Stomach (tissue), 9 donors: ENCODE data around the gene DNAJC11. TPM values are rescaled to one million over a fixed set of nuclear protein-coding genes. Genes with fewer than 3 reads are reported as not detected.

Experiments used
- DNase-seq, 2 donors: peaks; one replicate each; pipeline versions ENCODE4 v3.0.0 to v3.0.0-alpha.2; 2013 to 2019
- H3K27ac ChIP-seq, 5 donors: fragments of 200-600 bp in 4 of 5; sonication (generic) in 4 of 5; one replicate each; pipeline ENCODE4 v1.5.1; 2013 to 2019; ENCODE audit warnings: mild to moderate bottlenecking in 1 of 5, moderate library complexity in 1 of 5
- H3K27me3 ChIP-seq, 3 donors: fragments of 200-600 bp; sonication (generic); one replicate each; pipeline ENCODE4 v1.5.1; 2017 to 2019; ENCODE audit warnings: mixed run types in 1 of 3
- H3K36me3 ChIP-seq, 4 donors: fragments of 200-600 bp; sonication (generic); 1 replicate in 3 of 4; 2 replicates in 1 of 4; pipeline ENCODE4 v1.5.1; 2016 to 2019
- H3K4me1 ChIP-seq, 4 donors: fragments of 200-600 bp; sonication (generic); one replicate each; pipeline ENCODE4 v1.5.1; 2016 to 2019
- H3K4me3 ChIP-seq, 4 donors: fragments of 200-600 bp; sonication (generic) in 3 of 4; one replicate each; pipeline ENCODE4 v1.5.1; 2016 to 2019; ENCODE audit warnings: mild to moderate bottlenecking in 1 of 4
- H3K9me3 ChIP-seq, 4 donors: fragments of 200-600 bp; sonication (generic); one replicate each; pipeline ENCODE4 v1.5.1; 2016 to 2019
- EP300 ChIP-seq: sonication (generic); formaldehyde crosslinking; IDR thresholded peaks from one replicate; pipeline ENCODE4 v1.6.1; 2017; ENCODE audit warnings: antibody characterized with exemption
- POLR2A ChIP-seq, 4 donors: fragments of 450-650 bp; IDR thresholded peaks; one replicate each; pipeline ENCODE4 v1.6.1; 2016; ENCODE audit warnings: antibody characterized with exemption in 4 of 4, control low read depth in 2 of 4, mild to moderate bottlenecking in 1 of 4, moderate library complexity in 1 of 4
- POLR2AphosphoS5 ChIP-seq, 3 donors: sonication (generic); formaldehyde crosslinking; IDR thresholded peaks; one replicate each; pipeline ENCODE4 v1.6.1; 2016; ENCODE audit warnings: antibody characterized with exemption in 3 of 3
- WGBS, 5 donors: extraction: QIAGEN DNeasy Blood & Tissue Kit in 3 of 5; methylation state at CpG; one replicate each; pipeline versions ENCODE4 v1.1.5 to v1.1.7; 2013 to 2018; 5-methylcytosine and 5-hydroxymethylcytosine counted together
- intact Hi-C: fragments of 100-400 bp; cut with DNase I; formaldehyde crosslinking; loops from one replicate; pipeline ENCODE4 v1.15.1; 2023; ENCODE audit warnings: low total_unique reads
- polyA plus RNA-seq, 3 donors: library from polyadenylated mRNA; stranded (reverse); fragments of 200-250 nt; gene quantifications; one replicate each; pipeline ENCODE4 v1.2.3, GENCODE V29; 2013
- total RNA-seq, 5 donors: library from RNA; depleted of rRNA; stranded (reverse); fragments of >200 nt; gene quantifications; one replicate each; pipeline versions ENCODE4 v1.1.0 to v1.2.3, GENCODE V29; 2014 to 2016
- TF ChIP-seq, protein P1 (sequence below), 7 experiments: fragments of 450-650 bp in 4 of 7; fragments of 200-600 bp in 3 of 7; sonication (generic) in 3 of 7; IDR thresholded peaks; one replicate each; pipeline ENCODE4 v1.5.1; 2016 to 2019; ENCODE audit warnings: antibody characterized with exemption in 7 of 7, control low read depth in 2 of 7, mild to moderate bottlenecking in 1 of 7
- donor health status: healthy with polysubstance abuse.
- donor health status: Bipolar disorder and iron deficiency.
- donor health status: healthy.

Gene DNAJC11
- total and polyA plus RNA-seq, 8 donors: 20.0 to 93.9 (median 34.2) TPM

DNA sequence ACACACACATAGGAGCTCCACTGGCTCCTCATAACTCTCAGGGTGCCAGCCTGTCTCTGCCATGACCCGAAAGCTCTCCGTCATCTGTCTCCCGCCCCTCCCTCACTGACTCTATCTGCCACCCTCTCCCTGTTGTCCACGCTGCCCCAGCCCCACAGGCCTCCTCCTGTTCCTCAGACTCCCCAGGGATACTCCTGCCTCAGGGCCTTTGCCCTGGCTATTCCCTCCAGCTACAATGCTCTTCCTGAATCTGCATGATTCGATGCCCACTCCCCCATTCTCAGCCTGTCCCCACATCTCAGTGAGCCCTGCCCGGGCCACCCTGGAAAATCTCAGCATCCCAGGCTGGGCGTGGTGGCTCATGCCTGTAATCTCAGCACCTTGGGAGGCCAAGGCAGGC lies 24.6 kb upstream of the DNAJC11 start:
- DNase-seq: no peak

GRCh38 chr1:6724517-6725141 lies 23.0 kb upstream of the DNAJC11 start:
- no peak for DNase-seq
- TF ChIP-seq POLR2A (IDR thresholded peaks at IDR 0.05) (no peak), POLR2AphosphoS5 (IDR thresholded peaks at IDR 0.05) (no peak), EP300 (no peak)
- TF ChIP-seq, protein P1, sequence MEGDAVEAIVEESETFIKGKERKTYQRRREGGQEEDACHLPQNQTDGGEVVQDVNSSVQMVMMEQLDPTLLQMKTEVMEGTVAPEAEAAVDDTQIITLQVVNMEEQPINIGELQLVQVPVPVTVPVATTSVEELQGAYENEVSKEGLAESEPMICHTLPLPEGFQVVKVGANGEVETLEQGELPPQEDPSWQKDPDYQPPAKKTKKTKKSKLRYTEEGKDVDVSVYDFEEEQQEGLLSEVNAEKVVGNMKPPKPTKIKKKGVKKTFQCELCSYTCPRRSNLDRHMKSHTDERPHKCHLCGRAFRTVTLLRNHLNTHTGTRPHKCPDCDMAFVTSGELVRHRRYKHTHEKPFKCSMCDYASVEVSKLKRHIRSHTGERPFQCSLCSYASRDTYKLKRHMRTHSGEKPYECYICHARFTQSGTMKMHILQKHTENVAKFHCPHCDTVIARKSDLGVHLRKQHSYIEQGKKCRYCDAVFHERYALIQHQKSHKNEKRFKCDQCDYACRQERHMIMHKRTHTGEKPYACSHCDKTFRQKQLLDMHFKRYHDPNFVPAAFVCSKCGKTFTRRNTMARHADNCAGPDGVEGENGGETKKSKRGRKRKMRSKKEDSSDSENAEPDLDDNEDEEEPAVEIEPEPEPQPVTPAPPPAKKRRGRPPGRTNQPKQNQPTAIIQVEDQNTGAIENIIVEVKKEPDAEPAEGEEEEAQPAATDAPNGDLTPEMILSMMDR (IDR thresholded peaks at IDR 0.05): no peak
- 64 to 69% (median 67%) methylated on average over 9 of the region's 9 CpGs for WGBS, 5 donors

More for the DNA sequence above, 24.6 kb upstream of the DNAJC11 start:
- intact Hi-C loops: no loop called here
- Histone ChIP-seq H3K36me3 (no peaks in the 10 kb centered on the region), H3K4me3 (no peak overlapping the region), H3K27ac (no peak overlapping the region), H3K9me3 (no peaks in the 10 kb centered on the region), H3K4me1 (peaks cover 0 to 6% (median 0%) of the 10 kb centered on the region in 4 donors), H3K27me3 (peaks cover 0 to 3% (median 0%) of the 10 kb centered on the region in 3 donors)
- no peak for TF ChIP-seq POLR2A (IDR thresholded peaks at IDR 0.05)
- no peak for TF ChIP-seq EP300
- TF ChIP-seq, protein P1 (IDR thresholded peaks at IDR 0.05): no peak
- TF ChIP-seq POLR2AphosphoS5 (IDR thresholded peaks at IDR 0.05): no peak
- 85 to 94% (median 90%) methylated on average over 7 of the region's 7 CpGs for WGBS, 5 donors

GRCh38 chr1:6723621-6724428 lies 22.2 kb upstream of the DNAJC11 start:
- WGBS, 5 donors: 65 to 72% (median 71%) methylated on average over 17 of the region's 17 CpGs
- intact Hi-C loops: loop anchor here (5.0 kb wide), 1 partner anchor 348 kb away; no protein-coding TSS in a partner anchor

More at GRCh38 chr1:6724517-6725141, 23.0 kb upstream of the DNAJC11 start:
- no peaks in the 10 kb centered on the region for H3K9me3 ChIP-seq
- peaks cover 0 to 11% (median 0%) of the 10 kb centered on the region in 4 donors for H3K4me1 ChIP-seq
- H3K4me3 ChIP-seq: no peak overlapping the region
- no peak overlapping the region for H3K27ac ChIP-seq
- H3K36me3 ChIP-seq: no peaks in the 10 kb centered on the region
- intact Hi-C loops: loop anchor here (5.0 kb wide), 1 partner anchor 348 kb away; no protein-coding TSS in a partner anchor
- H3K27me3 ChIP-seq: peaks cover 0 to 3% (median 0%) of the 10 kb centered on the region in 3 donors

DNA sequence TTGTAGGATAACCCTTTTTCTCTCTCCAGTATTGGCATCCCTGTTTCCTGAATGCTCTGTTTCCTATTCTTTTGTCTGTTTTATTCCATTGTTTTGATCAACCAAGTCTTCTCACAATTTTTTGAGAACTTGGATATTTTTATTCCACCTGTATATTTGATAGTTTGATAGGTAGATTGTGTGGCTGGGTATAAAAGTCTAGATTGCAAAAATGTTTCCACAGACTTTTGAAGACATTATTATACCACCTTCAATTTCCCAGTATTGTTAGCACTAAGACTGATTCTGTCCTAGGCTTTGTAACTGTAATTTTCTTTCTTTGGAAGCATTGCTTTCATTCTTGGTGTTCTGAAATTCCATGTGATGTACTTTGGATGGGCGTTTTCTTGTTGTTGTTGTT lies 9.6 kb upstream of the DNAJC11 start:
- H3K27ac ChIP-seq: no peak overlapping the region
- no peak for DNase-seq
- H3K4me1 ChIP-seq: no peaks in the 10 kb centered on the region
- no peaks in the 10 kb centered on the region for H3K36me3 ChIP-seq
- no peak overlapping the region for H3K4me3 ChIP-seq
- 61 to 75% (median 73%) methylated on average over 1 of the region's 1 CpG for WGBS, 5 donors
- TF ChIP-seq, protein P1 (IDR thresholded peaks at IDR 0.05): no peak
- TF ChIP-seq POLR2A (IDR thresholded peaks at IDR 0.05): no peak
- no peak for TF ChIP-seq POLR2AphosphoS5 (IDR thresholded peaks at IDR 0.05)
- no peak for TF ChIP-seq EP300
- H3K9me3 ChIP-seq: peaks cover 0 to 13% (median 11%) of the 10 kb centered on the region in 4 donors
- intact Hi-C loops: no loop called here
- no peaks in the 10 kb centered on the region for H3K27me3 ChIP-seq

More at GRCh38 chr1:6723621-6724428, 22.2 kb upstream of the DNAJC11 start:
- no peaks in the 10 kb centered on the region for H3K36me3 ChIP-seq
- H3K4me3 ChIP-seq: no peak overlapping the region
- no peak overlapping the region for H3K27ac ChIP-seq
- no peaks in the 10 kb centered on the region for H3K9me3 ChIP-seq
- TF ChIP-seq POLR2AphosphoS5 (IDR thresholded peaks at IDR 0.05) (no peak), EP300 (no peak), POLR2A (IDR thresholded peaks at IDR 0.05) (no peak)
- TF ChIP-seq, protein P1 (IDR thresholded peaks at IDR 0.05): no peak
- no peak for DNase-seq
- peaks cover 0 to 11% (median 0%) of the 10 kb centered on the region in 4 donors for H3K4me1 ChIP-seq
- peaks cover 0 to 3% (median 0%) of the 10 kb centered on the region in 3 donors for H3K27me3 ChIP-seq
